Measurements from ENCODE around the gene RSBN1L.
A peak's percentile ranks its signal among the peaks of the same experiment; 100 is the strongest.
"Not testable (repeated sequence)": the region's sequence is repeated elsewhere in the genome, so short reads cannot be mapped to it uniquely, and the experiment has no call there.

The RSBN1L gene

DNA sequence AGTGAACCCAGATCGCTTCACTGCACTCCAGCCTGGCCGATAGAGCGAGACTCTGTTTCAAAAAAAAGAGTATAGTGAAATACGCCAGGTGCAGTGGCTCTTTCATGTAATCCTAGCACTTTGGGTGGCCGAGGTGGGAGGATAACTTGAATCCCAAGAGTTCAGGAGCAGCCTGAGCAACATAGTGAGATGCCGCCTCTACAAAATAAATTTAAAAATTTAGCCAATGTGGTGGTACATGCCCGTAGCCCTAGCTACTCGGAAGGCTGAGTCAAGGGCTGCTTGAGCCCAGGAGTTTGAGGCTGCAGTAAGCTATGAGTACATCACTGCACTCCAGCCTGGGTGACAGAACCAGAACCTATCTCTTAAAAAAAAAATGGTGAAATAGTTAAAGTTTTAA lies 74.1 kb downstream of the RSBN1L start:
- no peak for DNase-seq (ENCODE audit: low read depth)

DNA sequence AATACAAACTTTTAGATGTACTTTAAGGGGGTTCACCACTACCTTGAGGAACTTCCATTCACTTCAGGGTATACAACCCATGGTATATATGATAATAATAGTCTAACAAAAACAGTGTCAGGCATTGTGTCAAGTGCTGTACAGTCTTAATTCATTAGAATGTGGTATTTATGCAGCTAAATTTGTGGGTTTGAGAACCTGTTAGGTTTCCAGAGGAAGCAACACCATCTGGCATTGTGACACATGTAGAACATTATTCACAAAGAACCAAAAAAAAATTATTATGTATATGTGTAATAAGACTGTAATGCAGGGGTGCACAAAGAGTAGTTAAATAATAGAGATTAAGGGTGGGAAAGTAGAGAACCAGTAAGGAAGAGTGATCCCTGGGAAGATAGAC lies 75.6 kb downstream of the RSBN1L start:
- no peak for DNase-seq (ENCODE audit: low read depth)

DNA sequence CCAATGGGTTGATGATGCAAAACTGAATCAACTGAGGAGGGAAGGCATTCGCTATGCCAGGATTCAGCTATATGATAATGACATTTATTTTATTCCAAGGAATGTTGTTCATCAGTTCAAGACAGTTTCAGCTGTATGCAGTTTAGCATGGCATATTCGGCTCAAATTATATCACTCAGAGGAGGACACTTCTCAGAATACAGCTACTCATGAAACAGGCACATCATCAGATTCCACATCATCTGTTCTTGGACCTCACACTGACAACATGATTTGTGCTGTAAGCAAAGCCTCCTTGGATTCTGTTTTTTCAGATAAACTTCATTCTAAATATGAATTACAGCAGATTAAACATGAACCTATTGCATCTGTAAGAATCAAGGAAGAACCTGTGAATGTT lies 82.3 kb downstream of the RSBN1L start:
- no peak for DNase-seq (ENCODE audit: low read depth)

DNA sequence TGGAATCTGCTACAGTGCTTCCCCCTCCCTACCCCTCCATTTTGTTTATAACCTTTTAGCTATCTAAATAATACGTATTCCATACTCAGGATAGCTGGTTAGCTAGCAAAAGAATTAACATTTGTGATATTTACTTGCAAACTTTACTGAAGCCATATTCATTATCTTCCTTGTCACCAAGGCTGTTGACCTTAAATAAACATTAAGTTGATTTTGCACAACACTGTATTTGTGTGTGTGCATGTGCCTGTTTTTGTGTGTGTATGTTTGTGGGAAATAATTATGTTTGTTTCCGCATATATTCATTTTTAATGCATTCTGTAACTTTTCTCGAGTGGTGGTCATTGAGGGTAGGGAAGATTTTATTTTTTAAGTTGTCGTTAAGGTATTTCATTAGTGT lies 86.1 kb downstream of the RSBN1L start:
- DNase-seq (ENCODE audit: low read depth), result no peak

DNA sequence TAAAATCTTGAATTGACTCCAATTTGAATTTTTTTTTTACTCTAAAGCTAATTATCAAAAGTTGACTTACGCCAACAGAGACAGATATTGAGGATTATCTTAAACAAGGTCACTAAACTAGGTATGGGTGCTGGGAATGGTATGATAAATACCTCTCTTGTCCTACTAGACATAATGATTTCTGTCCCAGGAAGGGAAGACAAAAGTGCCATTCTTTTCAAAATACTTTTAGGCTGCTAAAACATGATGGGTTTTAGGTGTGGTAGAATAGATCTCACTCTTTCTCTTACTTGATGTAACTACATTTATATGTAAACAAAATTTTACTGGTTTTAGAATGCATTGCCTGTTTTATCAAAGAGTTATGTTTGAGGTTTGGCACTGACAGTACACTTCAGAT lies 86.9 kb downstream of the RSBN1L start:
- no peak for DNase-seq (ENCODE audit: low read depth)

DNA sequence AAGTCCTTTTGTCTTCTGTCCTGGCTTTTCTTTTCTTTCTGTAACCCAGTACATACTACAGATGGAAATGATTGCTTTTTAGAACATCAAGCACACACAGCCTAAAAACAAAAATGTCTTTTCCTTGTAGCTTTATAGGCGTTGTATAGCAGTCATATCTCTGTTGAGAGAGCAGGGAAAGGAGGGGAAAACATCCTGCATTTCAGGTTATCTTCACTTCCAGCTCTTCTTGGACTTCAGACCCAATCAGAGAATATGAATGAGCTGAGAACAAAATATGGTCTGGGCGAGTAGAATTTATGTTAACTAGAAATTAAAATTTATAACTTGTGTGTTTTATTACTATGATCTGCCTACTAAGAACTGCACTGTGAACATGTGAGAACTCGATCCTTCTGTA lies 87.3 kb downstream of the RSBN1L start:
- no peak for DNase-seq (ENCODE audit: low read depth)

DNA sequence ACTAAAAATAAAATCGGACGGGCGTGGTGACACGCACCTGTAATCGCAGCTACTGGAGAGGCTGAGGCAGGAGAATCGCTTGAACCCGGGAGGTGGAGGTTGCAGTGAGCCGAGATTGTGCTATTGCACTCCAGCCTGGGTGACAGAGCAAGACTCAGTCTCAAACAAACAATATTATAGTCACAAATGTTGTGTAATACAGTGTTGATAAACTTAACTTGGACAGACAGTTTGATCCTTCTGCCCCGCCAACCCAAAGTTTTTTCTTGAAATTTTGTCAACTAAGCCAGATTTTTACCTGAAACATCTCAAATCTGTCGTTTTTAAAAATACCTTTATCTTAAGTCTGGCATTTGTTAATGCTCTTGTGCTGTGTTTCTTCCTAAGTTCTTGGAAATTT lies 88.2 kb downstream of the RSBN1L start:
- not testable (repeated sequence) for DNase-seq (ENCODE audit: low read depth)

DNA sequence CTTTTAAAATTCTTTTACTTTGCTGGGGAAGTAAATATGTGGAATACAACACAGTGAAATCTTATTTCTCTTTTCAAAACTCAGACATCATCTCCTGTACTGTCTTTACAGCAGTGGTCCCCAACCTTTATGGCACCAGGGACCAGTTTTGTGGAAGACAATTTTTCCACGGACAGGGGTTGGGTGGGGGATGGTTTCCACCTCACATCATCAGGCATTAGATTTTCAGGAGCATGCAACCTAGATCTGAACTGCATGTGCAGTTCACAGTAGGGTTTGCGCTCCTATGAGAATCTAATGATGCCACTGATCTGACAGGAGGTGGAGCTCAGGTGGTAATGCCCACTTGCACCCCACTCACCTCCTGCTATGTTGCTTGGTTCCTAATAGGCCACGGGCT lies 89.8 kb downstream of the RSBN1L start:
- no peak for DNase-seq (ENCODE audit: low read depth)

DNA sequence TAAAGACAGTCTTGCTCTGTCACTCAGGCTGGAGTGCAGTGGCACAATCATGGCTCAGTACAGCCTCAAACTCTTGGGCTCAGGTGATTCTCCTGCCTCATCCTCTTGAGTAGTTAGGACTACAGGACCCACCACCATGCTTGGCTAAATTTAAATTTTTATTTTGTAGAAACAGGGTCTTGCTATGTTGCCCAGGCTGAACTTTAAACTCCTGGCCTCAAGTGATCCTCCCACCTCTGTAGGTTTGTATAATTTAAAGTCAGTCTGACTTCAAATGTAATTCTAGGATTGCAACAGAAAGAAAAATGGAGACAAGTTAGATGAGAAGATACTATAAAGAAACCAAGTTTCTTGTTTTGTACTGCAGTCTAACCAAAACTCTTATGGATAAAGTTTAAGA lies 90.5 kb downstream of the RSBN1L start:
- no peak for DNase-seq (ENCODE audit: low read depth)

DNA sequence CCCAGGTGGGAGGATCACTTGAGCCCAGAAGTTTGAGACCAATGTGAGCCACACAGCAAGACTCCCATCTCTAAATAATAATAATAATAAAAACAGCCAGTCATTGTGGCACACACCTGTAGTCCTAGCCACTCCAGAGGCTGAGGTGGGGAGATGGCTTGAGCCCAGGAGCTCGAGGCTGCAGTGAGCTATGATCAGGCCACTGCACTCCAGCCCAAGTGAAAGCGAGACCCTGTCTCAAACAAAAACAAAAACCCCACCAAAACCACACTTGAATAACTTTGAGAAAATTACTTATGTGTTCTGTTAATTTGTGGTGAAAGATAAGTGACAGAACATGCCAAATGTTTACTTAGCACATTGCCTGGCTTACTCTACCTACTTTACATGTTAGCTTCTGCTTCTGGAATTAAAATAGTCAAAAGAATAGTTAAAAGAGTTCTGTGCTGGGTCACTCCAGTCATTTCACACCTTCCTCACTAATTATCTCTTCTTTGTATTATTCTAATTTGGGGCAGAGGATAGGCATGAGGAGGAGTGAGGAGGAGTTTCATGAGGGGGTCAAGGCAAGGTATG lies 92.2 kb downstream of the RSBN1L start:
- DNase-seq (ENCODE audit: low read depth), result no peak

DNA sequence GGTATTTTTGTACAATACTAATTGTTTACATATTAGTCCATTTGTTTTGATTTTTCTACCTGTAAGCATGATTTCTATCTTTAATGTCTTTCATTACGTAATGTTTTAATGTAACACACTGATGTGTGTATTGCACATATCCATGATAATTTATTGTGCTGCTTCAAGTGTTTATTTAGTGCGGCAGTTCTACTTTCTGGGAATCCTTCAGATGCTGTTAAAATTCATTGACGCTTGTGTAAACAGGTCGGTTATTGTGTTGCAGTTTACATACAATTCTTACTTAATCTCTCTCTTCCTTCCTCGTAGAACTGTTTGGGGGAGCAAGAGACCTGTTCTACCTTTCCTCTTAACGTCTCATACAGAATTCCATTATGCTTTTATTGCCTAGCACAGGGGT lies 95.1 kb downstream of the RSBN1L start:
- DNase-seq (ENCODE audit: low read depth), result no peak

DNA sequence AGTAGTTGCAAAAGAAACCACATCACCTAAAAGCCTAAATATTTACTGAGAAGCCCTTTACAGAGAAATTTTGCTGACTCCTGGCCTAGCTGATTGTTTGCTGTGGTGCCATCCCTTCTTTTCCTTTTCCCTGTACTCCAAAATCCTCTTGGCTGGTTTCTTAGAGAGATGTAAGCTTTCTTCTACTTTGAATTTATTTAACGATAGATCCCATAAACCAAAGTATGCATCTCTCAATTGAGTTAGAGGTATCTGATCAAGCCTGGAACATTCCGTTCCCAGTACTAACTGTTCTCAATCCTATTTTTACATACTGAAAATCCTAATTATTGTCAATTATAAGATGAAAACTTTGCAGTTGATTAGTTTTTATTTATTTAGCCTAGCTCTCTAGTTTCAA lies 95.7 kb downstream of the RSBN1L start:
- no peak for DNase-seq (ENCODE audit: low read depth)

DNA sequence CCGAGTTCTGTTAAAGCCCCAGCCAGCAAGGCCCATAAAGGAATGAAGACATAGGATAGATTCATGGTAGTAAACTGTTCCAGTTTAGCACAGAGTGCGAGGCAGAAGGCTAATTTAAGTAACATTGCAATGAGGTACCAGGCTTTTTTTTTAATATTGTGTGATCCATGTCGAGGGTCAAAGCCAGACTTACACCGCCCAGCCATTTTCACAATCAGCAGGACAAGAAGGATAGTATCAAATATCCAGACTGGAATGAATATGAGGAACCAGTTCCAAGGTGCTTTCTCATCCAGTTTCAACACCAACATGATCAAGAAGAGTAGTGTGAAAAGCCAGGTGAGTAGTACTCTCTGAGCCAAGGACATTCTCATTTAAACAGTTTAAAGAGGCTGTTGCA lies 97.7 kb downstream of the RSBN1L start:
- DNase-seq (ENCODE audit: low read depth), result no peak

DNA sequence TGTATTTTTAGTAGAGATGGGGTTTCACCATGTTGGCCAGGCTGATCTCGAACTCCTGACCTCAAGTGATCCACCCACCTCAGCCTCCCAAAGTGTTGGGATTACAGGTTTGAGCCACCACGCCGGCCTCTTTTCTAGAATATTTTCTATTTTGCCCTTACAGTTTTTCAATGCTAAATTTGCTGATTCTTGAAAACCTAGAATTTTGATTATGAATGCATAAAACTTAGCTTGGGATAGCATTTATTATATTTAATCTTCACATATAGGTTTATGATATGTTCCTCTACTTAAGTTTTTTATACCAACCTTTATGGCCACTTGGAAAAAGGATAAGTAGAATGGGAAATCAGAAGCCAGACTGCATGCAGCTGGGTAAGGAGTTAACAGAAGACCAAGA lies 99.8 kb downstream of the RSBN1L start:
- no peak for DNase-seq (ENCODE audit: low read depth)

DNA sequence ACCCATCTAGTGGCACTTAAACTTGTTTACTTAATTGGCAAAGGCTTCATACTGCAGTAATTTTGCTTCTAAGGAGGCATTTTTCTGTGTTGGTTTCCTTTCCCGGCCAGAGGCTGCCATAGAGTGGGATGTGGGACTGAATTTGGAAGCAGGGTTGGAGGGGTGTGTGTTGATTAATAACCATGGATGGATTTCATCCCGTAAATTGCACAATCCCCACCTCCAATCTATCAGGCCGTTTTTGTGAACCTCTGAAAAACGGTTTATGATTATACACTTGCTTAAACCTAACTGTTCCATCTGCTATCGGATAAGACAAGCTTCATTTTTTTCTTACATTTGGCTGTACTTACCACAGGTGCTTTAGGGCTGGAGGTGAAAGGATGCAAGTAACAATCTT lies 100.7 kb downstream of the RSBN1L start:
- DNase-seq (ENCODE audit: low read depth), result no peak

DNA sequence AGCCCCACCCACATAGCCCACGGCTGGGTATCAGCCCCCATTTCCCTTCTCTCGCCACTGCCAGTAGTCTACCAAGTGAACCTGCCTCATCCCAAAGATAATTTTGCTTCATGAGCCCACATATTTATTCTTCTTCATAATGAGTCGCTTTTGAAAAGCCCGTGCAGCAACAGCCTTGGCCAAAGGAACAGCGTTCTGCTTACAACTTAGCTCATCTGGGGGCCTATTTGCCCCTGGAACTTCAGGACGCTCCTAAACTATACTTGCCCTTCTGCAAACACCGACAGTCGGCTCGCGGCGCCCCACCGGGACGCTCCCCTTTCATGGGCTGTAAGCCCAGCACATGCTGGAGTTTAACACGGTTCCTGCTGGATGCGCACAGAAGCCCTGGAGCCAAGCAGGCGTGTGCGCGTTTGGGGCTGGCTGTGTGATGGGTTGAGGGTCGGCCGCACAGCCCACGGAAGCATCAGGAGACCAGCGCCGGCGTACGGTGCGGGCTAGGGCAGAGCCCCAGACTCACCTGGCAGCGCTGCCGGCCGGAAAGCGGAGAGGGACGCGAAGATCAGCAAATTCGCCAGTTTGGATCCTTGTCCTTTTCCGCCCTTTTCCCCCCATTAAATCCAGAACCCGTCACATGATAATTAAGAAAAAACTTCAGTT lies 101.6 kb downstream of the RSBN1L start:
- DNase-seq (ENCODE audit: low read depth), result no peak

DNA sequence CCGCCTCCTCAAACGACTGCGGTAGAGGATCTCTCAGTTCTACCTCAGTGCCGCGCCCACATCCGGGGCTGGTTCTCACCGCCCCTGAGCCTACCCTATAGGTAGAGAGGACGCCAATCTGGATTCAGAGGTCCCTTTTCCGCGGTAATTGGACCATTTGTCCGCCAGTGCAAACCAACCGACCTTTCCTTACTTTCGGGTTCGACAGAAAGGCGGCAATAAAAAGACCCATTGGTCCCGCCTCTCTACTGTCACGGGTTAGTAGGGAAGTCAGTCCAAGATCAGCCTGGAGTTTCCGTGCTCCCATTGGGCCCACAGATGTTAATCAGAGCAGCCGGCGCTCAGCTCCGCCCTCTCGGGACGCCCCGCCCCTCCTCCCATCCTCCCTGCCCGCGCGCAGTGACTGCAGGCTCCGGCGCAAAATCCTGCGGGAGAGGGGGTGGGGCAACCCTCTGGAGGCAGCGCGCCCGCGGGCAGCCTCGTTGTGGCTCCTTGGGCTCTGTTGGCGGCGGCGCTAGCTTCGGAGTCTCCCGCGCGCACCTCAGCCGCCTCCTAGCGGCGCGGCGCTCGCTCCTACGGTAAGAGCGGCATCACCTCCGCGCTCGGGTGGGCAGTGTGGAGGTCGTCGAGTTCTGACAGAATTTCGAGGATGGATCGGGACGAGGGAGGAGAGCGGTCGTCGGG lies 102.3 kb downstream of the RSBN1L start, which contains the start of the genes PHTF2 and TMEM60:
Gene PHTF2 (plus strand): TSS at position 380 of the 684 bp plus-strand sequence.
Gene TMEM60 (minus strand): TSS at position 41 of the 684 bp plus-strand sequence. CDS start 4,061 bp downstream, outside the sequence.
- peak; percentile 88 for DNase-seq (ENCODE audit: low read depth)

DNA sequence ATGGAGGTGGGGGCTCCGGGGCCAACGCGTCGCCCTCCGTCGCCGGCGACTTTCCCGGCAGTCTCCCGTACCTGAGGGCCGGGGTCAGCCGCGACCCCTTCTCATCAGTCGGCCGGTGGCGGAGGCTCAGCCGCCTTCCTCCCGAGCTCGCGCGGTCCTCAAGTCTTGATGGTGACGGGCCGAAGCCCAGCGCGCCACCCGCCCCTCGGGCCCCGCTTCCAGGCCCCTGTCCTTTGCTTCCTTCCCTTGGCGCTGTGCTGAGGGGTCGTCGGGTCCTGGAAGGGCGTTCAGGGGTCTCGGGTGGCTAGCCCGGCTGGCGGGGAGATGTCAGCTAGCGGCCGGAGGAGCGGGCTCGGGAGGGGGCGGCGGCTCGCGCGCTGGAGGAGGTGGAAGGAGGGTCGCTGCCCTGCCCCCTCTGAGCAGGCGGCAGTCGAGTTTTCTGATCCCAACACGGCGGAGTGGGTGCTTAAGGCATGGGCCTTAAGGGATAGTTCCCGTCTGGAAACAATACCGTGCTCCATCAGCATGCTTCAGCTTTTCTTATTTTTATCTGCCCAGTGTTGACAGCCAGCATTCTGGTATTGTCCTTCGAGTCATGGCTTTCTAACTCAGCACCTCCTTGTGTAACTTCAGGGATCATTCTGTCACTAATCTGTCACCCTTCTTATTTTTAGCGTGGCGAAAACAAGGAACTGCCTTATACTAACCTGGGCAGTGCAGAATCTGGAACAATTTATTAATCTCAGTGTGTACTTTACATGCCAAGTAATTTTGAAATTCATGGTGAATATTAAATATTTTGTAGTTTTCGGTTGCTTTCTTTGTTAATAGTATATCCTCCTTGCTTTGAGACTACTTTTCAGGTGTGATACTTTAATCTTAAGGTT lies 103.1 kb downstream of the RSBN1L start:
- DNase-seq (ENCODE audit: low read depth), result peak; percentile 18

DNA sequence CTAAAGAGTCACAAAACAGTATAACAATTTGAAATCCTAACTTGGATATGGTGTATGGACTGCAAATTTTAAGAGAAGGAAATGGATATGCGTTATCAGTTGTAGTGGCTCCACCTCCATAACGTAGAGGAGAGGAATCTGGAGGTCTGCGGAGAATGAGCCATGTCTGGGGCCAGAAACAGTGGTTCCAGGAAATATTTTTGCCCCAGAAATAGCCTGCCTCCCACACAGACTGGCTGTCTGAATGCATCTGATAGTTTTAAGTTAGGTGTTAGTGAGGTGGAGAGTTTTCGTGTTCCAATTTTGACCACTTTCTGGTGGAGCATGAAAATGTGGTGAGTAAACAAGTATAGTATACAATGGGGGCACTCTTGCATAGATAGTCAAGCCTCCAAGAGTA lies 103.9 kb downstream of the RSBN1L start:
- no peak for DNase-seq (ENCODE audit: low read depth)

DNA sequence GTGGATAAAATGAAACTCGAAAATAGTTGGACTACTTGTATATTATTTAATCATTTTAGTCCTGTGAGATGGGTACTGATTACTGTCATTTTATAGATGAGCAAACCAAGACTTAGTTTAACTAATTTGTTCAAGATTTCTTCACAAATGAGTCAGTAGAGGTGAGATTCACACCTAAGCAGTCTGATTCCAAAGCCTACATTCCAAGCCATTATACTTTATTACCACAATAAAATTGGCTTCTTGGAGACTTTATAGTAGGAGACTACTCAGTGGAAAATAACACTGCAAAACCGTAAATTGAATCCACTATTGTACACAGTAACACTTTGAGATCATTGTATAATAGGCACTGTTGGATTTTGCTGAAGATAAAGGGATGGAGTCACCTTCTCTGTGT lies 104.5 kb downstream of the RSBN1L start:
- DNase-seq (ENCODE audit: low read depth), result no peak

DNA sequence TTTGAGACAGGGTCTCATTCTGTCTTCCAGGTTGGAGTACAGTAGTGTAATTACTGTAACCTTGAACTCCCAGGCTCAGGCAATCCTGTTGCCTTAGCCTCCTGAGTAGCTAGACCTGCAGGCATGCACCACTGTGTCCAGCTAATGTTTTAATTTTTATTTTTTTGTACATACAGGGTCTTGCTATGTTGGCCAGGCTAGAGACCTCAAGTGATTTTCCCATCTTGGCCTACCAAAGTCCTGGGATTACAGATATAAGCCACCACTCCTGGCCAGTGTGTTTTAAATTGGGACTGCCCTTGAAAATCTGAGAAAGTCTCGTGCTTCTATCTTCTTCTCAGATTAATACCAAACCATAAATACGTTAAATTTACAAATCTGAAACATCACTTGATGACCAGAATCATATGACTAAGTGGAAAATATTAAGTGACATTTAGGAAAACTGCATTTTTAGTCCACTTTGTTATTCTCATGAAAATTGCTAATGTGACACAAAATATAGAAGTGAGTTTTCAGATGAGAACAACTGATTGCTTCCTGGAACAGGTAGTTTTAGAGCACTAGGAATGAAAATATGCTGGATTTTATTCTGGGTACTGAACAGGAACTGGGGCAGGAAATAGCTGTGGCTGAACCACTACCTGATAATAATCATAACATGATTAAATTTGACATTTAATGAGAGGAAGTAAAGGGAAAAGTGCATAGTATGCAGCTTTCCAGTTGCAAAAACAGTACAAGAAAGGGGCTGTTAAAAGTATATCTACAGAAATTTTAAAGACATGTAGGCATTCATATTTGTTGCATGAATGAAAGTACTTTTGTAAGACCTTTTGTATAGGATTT lies 106.5 kb downstream of the RSBN1L start:
- DNase-seq (ENCODE audit: low read depth), result no peak

DNA sequence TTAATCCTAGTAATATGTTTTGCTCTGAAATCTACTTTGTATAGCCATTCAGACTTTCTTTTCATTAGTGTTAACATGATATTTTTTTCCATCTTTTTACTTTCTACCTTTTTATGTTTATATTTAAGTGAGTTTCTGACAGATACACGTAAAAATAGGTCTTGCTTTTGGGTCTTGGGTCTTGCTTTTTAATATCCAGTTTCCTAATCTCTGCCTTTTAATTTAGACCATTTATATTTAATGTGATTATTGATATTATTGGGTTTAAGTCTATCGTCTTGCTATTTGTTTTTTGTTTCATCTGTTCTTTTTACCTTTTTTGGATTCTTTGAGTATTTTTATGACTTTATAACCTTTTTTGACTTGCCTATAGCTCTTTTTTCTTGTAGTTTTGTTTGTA lies 110.2 kb downstream of the RSBN1L start:
- DNase-seq (ENCODE audit: low read depth), result no peak
